Left lobe of liver (tissue), 2 donors: ENCODE results near the gene KIF1B. TPM values are rescaled to one million over a fixed set of nuclear protein-coding genes. Genes with fewer than 3 reads are reported as not detected.
A peak's percentile ranks its signal among the peaks of the same experiment; 100 is the strongest.
"Not testable (repeated sequence)": the region's sequence is repeated elsewhere in the genome, so short reads cannot be mapped to it uniquely, and the experiment has no call there.

Experiments used
- ATAC-seq: fragments of 200-7000 bp; cut with Tn5 transposase; one replicate; pipeline ENCODE4 v1.9.1; 2020; ENCODE audit warnings: mild to moderate bottlenecking, moderate library complexity
- DNase-seq: peaks from one replicate; pipeline ENCODE4 v3.0.0-alpha.2; 2020; ENCODE audit warnings: low spot score
- total RNA-seq: library from RNA; stranded (reverse); gene quantifications from one replicate; pipeline ENCODE4 v1.2.1, GENCODE V29; 2021
- donor health status: DM: no; HTN: no; CAD: no; lungs with moderate emphysema.
- donor health status: DM: no; HTN: yes; CAD: no.

The KIF1B gene
- total RNA-seq, 1 donor from 2014 or later = 28.5 TPM

- no peak for DNase-seq
- no peak for ATAC-seq
These were observed 19.5 kb downstream of the KIF1B start for GRCh38 chr1:10229903-10230302.

GRCh38 chr1:10232163-10232562 lies 21.8 kb downstream of the KIF1B start:
- DNase-seq = no peak
- ATAC-seq = no peak

GRCh38 chr1:10236405-10237156 lies 26.2 kb downstream of the KIF1B start:
- DNase-seq (no peak), ATAC-seq (no peak)

DNA sequence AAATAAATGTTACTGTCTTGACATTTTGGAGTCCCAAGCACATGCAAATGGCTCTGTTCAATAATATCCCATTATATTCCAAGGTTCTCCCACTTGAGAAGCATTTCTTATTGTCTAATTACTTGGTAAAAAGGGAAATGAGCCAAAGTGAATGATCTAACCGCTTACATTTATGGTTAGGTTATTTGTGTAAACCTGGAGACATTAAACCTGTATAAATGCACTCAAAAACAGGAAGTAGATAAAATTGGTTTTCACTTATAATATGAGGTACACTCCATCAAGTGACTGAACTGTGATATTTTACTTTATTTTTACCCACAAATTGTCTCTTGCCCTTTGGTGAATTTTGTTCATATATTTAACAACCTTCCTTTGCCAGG lies 26.8 kb downstream of the KIF1B start:
- no peak for DNase-seq
- no peak for ATAC-seq

- ATAC-seq (no peak), DNase-seq (no peak)
These were observed 31.8 kb downstream of the KIF1B start for GRCh38 chr1:10242135-10242534.

DNA sequence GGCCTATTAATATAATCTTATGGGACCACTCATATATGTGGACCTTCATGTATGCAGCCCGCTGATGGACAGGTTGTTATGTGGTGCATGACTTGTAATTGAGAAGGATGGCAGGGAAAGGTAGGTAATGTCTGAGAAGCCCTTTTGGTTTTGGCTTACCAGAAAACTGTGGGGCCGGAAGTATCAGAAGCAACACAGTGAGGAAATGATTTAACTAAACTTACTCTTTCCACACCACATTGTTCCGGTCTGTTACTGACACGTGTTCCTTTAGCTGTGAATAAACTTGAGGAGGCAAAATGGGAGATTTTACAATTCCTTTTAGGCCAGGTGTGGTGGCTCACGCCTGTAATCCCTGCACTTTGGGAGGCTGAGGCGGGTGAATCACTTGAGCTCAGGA lies 32.4 kb downstream of the KIF1B start:
- ATAC-seq (no peak), DNase-seq (no peak)

DNA sequence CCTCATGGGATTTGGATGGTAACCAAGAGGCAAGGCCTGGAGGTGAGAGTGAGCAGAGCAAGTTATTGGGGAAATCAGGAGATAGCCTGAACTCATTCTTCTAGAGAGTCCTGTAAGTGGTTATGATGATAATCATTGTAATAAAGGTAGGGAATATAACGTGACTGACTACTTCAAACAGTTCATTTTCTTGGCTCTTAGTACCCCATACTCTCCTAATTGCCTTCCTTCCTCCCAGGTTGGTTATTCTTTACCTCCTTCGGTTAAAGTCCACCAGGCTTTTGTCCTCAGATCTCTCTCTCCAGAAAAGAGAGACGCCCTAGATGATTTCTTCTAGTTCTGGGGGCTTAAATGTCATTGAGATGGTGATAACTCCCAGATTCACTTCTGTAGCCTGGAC lies 35.3 kb downstream of the KIF1B start:
- DNase-seq (no peak), ATAC-seq (no peak)

DNA sequence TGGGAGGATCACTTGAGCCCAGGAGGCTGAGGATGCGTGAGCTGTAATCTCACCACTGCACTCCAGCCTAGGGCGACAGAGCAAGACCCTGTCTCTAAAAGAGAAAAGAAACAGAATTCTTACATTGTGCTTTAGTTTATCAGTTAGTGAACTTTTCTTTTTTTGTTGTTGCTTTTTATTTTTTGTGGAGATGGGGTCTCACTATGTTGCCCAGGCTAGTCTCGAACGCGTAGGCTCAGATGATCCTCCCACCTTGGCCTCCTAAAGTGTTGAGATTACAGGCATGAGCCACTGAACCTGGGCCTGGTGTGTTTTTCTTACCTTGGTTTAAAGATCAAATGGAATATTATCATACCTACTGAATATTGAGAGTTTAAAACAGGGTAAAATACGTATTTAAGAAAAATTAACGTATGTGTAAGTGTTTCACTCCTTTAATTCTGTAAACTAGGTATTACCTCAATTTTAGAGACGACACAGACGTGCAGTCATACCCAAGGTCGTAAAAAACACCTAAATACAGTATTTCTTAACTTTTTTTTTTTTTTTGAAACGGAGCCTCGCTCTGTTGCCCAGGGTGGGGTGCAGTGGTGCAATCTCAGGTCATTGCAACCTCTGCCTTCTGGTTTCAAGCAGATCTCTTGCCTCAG lies 39.6 kb downstream of the KIF1B start:
- DNase-seq = no peak

GRCh38 chr1:10250663-10251062 lies 40.3 kb downstream of the KIF1B start:
- no peak for DNase-seq
- ATAC-seq = no peak

More for the DNA sequence above, 39.6 kb downstream of the KIF1B start:
- no peak for ATAC-seq

DNA sequence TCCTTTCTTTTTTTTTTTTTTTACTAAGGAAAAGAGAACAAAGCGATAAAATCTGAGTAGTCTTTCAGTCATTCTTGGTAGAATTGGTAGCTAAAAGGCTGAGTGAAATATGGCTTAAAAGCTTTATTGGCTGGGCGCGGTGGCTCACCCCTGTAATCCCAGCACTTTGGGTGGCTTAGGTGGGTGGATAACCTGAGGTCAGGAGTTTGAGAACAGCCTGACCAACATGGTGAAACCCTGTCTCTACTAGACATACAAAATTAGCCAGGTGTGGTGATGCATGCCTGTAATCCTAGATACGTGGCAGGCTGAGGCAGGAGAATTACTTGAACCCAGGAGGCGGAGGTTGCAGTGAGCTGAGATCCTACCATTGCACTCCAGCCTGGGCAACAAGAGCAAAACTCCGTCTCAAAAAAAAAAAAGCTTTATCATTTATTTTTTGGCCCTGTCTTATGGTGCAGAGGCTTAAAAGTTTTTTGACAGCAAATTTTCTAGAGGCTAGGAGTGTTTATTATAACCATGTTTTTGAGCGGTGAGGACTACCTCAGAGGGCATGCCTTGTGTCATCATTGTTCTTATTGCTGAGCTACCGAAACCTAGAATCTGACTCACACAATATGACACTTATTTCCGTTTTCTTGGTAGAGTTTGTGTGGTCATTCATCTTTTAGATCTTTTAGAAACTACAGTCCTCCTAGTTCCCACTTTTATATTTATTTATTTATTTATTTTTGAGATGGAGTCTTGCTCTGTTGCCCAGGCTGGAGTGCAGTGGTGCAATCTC lies 41.1 kb downstream of the KIF1B start:
- not testable (repeated sequence) for DNase-seq, ATAC-seq

- no peak for ATAC-seq
- no peak for DNase-seq
These were observed 42.1 kb downstream of the KIF1B start for GRCh38 chr1:10252508-10252907.

DNA sequence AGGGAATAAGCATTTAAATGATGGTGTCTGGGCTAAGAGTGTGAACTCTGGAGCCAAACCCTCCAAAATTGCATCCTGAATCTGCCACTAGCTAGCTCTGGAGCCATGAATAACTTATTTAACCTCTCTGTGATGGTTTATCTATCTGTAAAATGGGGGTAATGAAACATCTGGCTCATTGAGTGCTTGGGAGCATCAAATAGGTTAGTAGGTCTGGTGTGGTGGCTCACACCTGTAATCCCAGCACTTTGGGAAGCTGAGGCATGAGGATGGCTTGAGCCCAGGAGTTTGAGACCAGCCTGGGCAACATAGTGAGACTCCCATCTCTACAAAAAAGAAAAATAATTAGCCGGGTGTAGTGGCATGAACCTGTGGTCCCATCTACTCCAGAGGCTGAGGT lies 42.8 kb downstream of the KIF1B start:
- DNase-seq (no peak), ATAC-seq (no peak)

DNA sequence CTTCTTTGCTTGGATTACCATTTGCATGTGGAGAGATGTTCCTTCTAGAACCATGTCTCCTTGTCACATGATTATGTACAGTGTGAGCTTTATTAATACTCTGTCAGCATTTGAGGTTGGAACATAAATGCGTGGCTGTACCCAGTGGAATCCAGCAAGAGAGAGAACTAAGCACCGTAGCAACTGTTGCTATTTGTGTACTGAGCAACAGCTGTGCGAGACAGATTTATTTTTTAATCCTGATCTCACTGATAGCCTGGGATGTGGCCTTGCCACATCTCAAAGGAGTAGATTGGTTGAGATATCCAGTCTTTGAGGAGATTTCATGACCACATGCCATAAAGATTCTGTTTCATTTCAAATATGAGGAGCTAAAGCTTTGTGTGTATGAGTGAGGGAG lies 43.4 kb downstream of the KIF1B start:
- peak; percentile 46 for ATAC-seq
- no peak for DNase-seq

GRCh38 chr1:10257851-10258250 lies 47.5 kb downstream of the KIF1B start:
- ATAC-seq = peak; percentile 40
- DNase-seq = no peak

DNA sequence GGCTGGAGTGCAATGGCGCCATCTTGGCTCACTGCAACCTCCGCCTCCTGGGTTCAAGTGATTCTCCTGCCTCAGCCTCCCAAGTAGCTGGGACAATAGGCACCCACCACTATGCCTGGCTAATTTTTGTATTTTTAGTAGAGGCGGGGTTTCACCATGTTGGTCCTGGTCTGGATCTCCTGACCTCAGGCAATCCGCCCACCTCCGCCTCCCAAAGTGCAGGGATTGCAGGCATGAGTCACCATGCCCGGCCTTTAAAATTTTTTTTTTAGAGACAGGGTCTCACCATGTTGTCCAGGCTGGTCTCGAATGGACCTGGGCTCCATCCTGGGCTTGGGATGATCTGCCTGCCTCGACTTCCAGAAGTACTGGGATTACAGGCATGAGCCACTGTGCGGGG lies 49.2 kb downstream of the KIF1B start:
- not testable (repeated sequence) for ATAC-seq, DNase-seq

GRCh38 chr1:10263450-10264082 lies 53.2 kb downstream of the KIF1B start:
- ATAC-seq (no peak), DNase-seq (no peak)

DNA sequence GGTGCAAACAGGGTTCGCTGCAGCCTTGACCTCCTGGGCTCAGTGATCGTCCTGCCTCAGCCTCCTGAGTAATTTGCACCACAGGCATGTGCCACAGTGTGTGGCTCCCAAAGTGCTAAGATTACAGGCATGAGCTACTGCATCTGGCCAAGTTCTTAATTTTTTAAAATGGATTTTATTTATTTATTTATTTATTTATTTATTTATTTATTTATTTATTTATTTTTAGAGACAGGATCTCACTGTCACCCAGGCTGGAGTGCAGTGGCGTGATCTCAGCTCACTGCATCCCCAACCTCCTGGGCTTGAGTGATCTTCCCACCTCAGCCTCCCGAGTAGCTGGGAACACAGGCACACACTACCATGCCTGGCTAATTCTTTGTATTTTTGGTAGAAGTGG lies 54.7 kb downstream of the KIF1B start:
- ATAC-seq (no peak), DNase-seq (no peak)

- ATAC-seq (no peak), DNase-seq (no peak)
These were observed 55.5 kb downstream of the KIF1B start for GRCh38 chr1:10265900-10266299.

GRCh38 chr1:10267319-10267718 lies 56.9 kb downstream of the KIF1B start:
- DNase-seq (no peak), ATAC-seq (no peak)

DNA sequence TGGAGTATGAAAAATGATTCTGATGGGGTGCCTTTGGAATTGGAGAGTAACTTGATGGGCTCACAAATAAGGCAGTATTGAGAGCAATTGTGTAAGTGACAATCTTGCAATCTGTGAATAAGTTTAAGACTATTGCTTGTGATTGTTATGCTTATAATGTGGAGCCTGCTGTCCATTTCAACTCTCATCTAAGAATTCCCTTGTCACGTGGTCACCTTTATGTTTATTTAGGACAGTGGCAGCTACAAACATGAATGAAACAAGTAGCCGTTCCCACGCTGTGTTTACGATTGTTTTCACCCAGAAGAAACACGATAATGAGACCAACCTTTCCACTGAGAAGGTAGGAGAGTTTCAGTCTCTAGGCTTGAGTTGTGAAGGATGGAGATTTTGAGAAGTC lies 57.6 kb downstream of the KIF1B start:
- ATAC-seq (no peak), DNase-seq (no peak)

DNA sequence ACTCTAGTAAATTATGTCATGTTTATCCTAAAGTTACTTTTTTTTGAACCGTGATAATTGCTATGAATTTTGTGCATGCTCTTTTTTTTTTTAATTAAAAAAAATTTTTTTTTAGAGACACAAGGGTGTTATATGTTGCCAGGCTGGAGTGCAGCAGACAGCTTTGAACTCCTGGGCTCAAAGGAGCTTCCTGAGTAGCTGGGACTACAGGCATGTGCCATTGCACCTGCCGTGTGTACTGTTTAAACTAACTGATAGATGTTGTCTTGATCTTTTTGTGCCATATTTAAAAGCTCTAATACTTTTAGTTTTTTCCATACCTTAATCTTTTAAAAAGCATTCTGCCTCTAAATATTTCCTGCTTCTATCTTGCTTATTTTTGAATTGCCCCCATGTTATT lies 60.7 kb downstream of the KIF1B start:
- ATAC-seq (peak; percentile 31), DNase-seq (no peak)
